BE2C (cell line): Measurements from ENCODE around the gene ACBD3.

ENCODE experiments used
- DNase-seq: peaks from one replicate; pipeline ENCODE4 v3.0.0-alpha.2; 2020
- H3K27me3 ChIP-seq: fragments of 250-450 bp; sonication (Bioruptor Pico); 2 replicates; pipeline ENCODE4 v1.5.1; 2020; ENCODE audit warnings: mild to moderate bottlenecking
- H3K36me3 ChIP-seq: fragments of 250-450 bp; sonication (Bioruptor Pico); 2 replicates; pipeline ENCODE4 v1.5.1; 2020; ENCODE audit warnings: mild to moderate bottlenecking
- H3K4me1 ChIP-seq: fragments of 250-450 bp; sonication (Bioruptor Pico); 2 replicates; pipeline ENCODE4 v1.5.1; 2020
- H3K4me3 ChIP-seq: 2 replicates; pipeline ENCODE4 v1.5.1; 2011; ENCODE audit warnings: low read depth, low read length
- H3K9me3 ChIP-seq: fragments of 250-450 bp; sonication (Bioruptor Pico); 2 replicates; pipeline ENCODE4 v1.5.1; 2020
- CTCF ChIP-seq: IDR thresholded peaks from 2 replicates; pipeline ENCODE4 v1.5.1; 2012; ENCODE audit warnings: mild to moderate bottlenecking, low read depth, low read length

ACBD3 gene

GRCh38 chr1:226104671-226105121, 81.8 kb downstream of the ACBD3 start:
- no peaks in the 10 kb centered on the region for H3K9me3 ChIP-seq
- DNase-seq, result no peak
- no peak overlapping the region for H3K4me3 ChIP-seq
- H3K36me3 ChIP-seq, result no peaks in the 10 kb centered on the region
- H3K27me3 ChIP-seq, result no peaks in the 10 kb centered on the region
- H3K4me1 ChIP-seq, result peaks cover 6% of the 10 kb centered on the region; the same call in 1 of the 2 replicates
- TF ChIP-seq CTCF, result no peak

- no peak for TF ChIP-seq CTCF
- Histone ChIP-seq H3K4me1 (no peaks in the 10 kb centered on the region), H3K36me3 (no peaks in the 10 kb centered on the region), H3K9me3 (no peaks in the 10 kb centered on the region), H3K4me3 (peak overlapping the region; percentile 66), H3K27me3 (no peaks in the 10 kb centered on the region)
- peak; percentile 63 for DNase-seq
Measured at GRCh38 chr1:226100436-226101391, 85.8 kb downstream of the ACBD3 start.

- DNase-seq, result no peak
- TF ChIP-seq CTCF, result no peak
- Histone ChIP-seq H3K9me3 (no peaks in the 10 kb centered on the region), H3K27me3 (no peaks in the 10 kb centered on the region), H3K4me3 (no peak overlapping the region), H3K36me3 (no peaks in the 10 kb centered on the region), H3K4me1 (no peaks in the 10 kb centered on the region)
Measured at GRCh38 chr1:226098870-226099835, 87.4 kb downstream of the ACBD3 start.

- DNase-seq, result no peak
Measured at GRCh38 chr1:226097866-226098625, 88.5 kb downstream of the ACBD3 start.

GRCh38 chr1:226095286-226095685, 91.3 kb downstream of the ACBD3 start:
- Histone ChIP-seq H3K27me3 (no peaks in the 10 kb centered on the region), H3K4me3 (no peak overlapping the region), H3K9me3 (no peaks in the 10 kb centered on the region), H3K4me1 (no peaks in the 10 kb centered on the region), H3K36me3 (no peaks in the 10 kb centered on the region)
- DNase-seq, result no peak
- TF ChIP-seq CTCF, result no peak

More at GRCh38 chr1:226097866-226098625, 88.5 kb downstream of the ACBD3 start:
- H3K36me3 ChIP-seq, result no peaks in the 10 kb centered on the region
- no peaks in the 10 kb centered on the region for H3K4me1 ChIP-seq
- TF ChIP-seq CTCF, result no peak
- no peaks in the 10 kb centered on the region for H3K27me3 ChIP-seq
- H3K4me3 ChIP-seq, result no peak overlapping the region
- no peaks in the 10 kb centered on the region for H3K9me3 ChIP-seq
